Smooth muscle cell (in vitro differentiated cells): ENCODE measurements around the gene SPSB2. TPM values are rescaled to one million over a fixed set of nuclear protein-coding genes. Genes with fewer than 3 reads are reported as not detected.

Experiments
- DNase-seq: peaks from one replicate; lab custom pipeline; 2025; ENCODE audit not compliant: unreplicated experiment; lab: John Stamatoyannopoulos, UW
- H2AFZ ChIP-seq: fragments of 200-600 bp; sonication (generic); 2 replicates; pipeline ENCODE4 v1.6.0; 2016; ENCODE audit warnings: antibody characterized with exemption, low read depth, mild to moderate bottlenecking
- H3F3A ChIP-seq: fragments of 200-600 bp; sonication (generic); 2 replicates; pipeline ENCODE4 v1.6.0; 2017; ENCODE audit warnings: antibody characterized with exemption, low read depth
- H3K27ac ChIP-seq: fragments of 200-600 bp; sonication (generic); 2 replicates; pipeline ENCODE4 v1.5.1; 2016; ENCODE audit warnings: low read depth, mild to moderate bottlenecking
- H3K27me3 ChIP-seq: fragments of 200-600 bp; sonication (generic); 2 replicates; pipeline ENCODE4 v1.6.1; 2016; ENCODE audit warnings: low read depth, mild to moderate bottlenecking
- H3K36me3 ChIP-seq: fragments of 200-600 bp; sonication (generic); 2 replicates; pipeline ENCODE4 v1.5.1; 2016; ENCODE audit warnings: low read depth
- H3K4me1 ChIP-seq: fragments of 200-600 bp; sonication (generic); 2 replicates; pipeline ENCODE4 v1.5.1; 2016; ENCODE audit warnings: low read depth
- H3K4me2 ChIP-seq: fragments of 200-600 bp; sonication (generic); 2 replicates; pipeline ENCODE4 v1.6.0; 2016; ENCODE audit warnings: mild to moderate bottlenecking
- H3K4me3 ChIP-seq: fragments of 200-600 bp; sonication (generic); 2 replicates; pipeline ENCODE4 v1.5.1; 2016; ENCODE audit warnings: mild to moderate bottlenecking
- H3K79me2 ChIP-seq: fragments of 200-600 bp; sonication (generic); 2 replicates; pipeline ENCODE4 v1.6.0; 2016; ENCODE audit warnings: low read depth, mild to moderate bottlenecking
- H3K9ac ChIP-seq: fragments of 200-600 bp; sonication (generic); 2 replicates; pipeline ENCODE4 v1.6.0; 2016; ENCODE audit warnings: low read depth
- H3K9me3 ChIP-seq: fragments of 200-600 bp; sonication (generic); replicated peaks from 2 replicates; pipeline ENCODE4 v1.5.1; 2016; ENCODE audit warnings: low read depth
- H4K20me1 ChIP-seq: fragments of 200-600 bp; sonication (generic); 2 replicates; pipeline ENCODE4 v1.6.0; 2016; ENCODE audit warnings: low read depth
- WGBS: methylation state at CpG from one replicate; pipeline ENCODE4 v1.1.7; 2016; ENCODE audit warnings: low lambda C conversion rate; 5-methylcytosine and 5-hydroxymethylcytosine counted together
- polyA plus RNA-seq: library from polyadenylated mRNA; unstranded; fragments of >200 nt; fragmentation: Nextera tagmentation; extraction: Ambion mirVana; gene quantifications from 2 replicates; pipeline ENCODE4 v1.2.1, GENCODE V29; 2016
- total RNA-seq: library from RNA; depleted of rRNA; stranded (reverse); fragments of >200 nt; gene quantifications from 2 replicates; pipeline ENCODE4 v1.2.3, GENCODE V29; 2014
- TF ChIP-seq, protein P1 (sequence below): fragments of 200-600 bp; sonication (generic); IDR thresholded peaks from 2 replicates; pipeline ENCODE4 v1.5.1; 2017; ENCODE audit warnings: borderline replicate concordance, mild to moderate bottlenecking, antibody characterized with exemption; ENCODE audit not compliant: insufficient read depth, poor library complexity, severe bottlenecking

Gene SPSB2
- total and polyA plus RNA-seq, 2 experiments from 2014 or later, result 2.5 to 5.9 TPM

DNA sequence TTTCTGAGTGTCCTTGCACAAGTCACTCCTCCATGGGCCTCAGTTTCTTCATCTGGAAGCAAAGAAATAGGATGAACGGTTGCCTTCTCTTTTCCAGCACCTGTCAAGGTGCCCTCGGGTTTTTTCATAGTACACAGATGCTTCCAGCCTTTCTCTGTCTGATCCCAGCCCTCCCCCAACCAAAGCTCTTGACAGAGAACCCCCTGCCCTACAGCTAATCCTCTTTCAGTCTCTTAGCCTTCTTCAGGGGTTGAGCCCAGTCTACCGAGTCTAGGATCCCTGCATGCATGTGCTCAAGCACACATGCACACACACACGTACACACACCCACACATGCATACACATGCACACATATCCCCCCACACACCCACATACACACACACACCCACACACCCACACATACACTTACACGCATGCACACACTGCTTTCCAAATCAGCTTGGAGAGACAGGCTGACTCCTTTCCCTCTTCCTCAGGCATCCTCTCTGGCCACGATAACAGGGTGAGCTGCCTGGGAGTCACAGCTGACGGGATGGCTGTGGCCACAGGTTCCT is 26.7 kb downstream of the SPSB2 start:
- H3F3A ChIP-seq, result peaks cover 7% of the 10 kb centered on the region
- H3K4me3 ChIP-seq, result no peak overlapping the region
- no peak overlapping the region for H3K27ac ChIP-seq
- no peaks in the 10 kb centered on the region for H3K9me3 ChIP-seq
- H3K79me2 ChIP-seq, result no peaks in the 10 kb centered on the region
- no peaks in the 10 kb centered on the region for H3K36me3 ChIP-seq
- H2AFZ ChIP-seq, result no peak overlapping the region
- no peaks in the 10 kb centered on the region for H4K20me1 ChIP-seq
- H3K4me2 ChIP-seq, result no peak overlapping the region
- DNase-seq, result no peak
- TF ChIP-seq, protein P1, sequence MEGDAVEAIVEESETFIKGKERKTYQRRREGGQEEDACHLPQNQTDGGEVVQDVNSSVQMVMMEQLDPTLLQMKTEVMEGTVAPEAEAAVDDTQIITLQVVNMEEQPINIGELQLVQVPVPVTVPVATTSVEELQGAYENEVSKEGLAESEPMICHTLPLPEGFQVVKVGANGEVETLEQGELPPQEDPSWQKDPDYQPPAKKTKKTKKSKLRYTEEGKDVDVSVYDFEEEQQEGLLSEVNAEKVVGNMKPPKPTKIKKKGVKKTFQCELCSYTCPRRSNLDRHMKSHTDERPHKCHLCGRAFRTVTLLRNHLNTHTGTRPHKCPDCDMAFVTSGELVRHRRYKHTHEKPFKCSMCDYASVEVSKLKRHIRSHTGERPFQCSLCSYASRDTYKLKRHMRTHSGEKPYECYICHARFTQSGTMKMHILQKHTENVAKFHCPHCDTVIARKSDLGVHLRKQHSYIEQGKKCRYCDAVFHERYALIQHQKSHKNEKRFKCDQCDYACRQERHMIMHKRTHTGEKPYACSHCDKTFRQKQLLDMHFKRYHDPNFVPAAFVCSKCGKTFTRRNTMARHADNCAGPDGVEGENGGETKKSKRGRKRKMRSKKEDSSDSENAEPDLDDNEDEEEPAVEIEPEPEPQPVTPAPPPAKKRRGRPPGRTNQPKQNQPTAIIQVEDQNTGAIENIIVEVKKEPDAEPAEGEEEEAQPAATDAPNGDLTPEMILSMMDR, result no peak
- no peak overlapping the region for H3K9ac ChIP-seq
- WGBS, result 98% methylated on average over 7 of the region's 7 CpGs
- no peaks in the 10 kb centered on the region for H3K27me3 ChIP-seq
- H3K4me1 ChIP-seq, result no peaks in the 10 kb centered on the region

DNA sequence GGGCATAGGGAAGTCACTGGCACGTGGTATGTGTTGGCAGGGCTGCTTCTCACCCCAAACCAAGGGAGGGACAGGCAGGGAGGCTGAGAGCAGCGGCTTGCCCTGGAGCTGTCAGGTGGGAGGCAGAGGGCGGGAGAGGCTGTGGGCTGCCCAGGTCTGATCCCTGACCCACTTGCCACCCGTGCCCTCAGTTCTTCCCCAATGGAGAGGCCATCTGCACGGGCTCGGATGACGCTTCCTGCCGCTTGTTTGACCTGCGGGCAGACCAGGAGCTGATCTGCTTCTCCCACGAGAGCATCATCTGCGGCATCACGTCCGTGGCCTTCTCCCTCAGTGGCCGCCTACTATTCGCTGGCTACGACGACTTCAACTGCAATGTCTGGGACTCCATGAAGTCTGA is 27.7 kb downstream of the SPSB2 start:
- Histone ChIP-seq H3K4me3 (no peak overlapping the region), H3K4me1 (peaks cover under 1% of the 10 kb centered on the region), H3K36me3 (no peaks in the 10 kb centered on the region), H3K27me3 (no peaks in the 10 kb centered on the region), H3K79me2 (no peaks in the 10 kb centered on the region), H4K20me1 (no peaks in the 10 kb centered on the region), H3K9me3 (no peaks in the 10 kb centered on the region), H3K27ac (no peak overlapping the region), H3K9ac (no peak overlapping the region), H3K4me2 (no peak overlapping the region), H2AFZ (no peak overlapping the region), H3F3A (peaks cover 3% of the 10 kb centered on the region)
- WGBS, result 98% methylated on average over 17 of the region's 17 CpGs
- TF ChIP-seq, protein P1, result no peak
- no peak for DNase-seq

DNA sequence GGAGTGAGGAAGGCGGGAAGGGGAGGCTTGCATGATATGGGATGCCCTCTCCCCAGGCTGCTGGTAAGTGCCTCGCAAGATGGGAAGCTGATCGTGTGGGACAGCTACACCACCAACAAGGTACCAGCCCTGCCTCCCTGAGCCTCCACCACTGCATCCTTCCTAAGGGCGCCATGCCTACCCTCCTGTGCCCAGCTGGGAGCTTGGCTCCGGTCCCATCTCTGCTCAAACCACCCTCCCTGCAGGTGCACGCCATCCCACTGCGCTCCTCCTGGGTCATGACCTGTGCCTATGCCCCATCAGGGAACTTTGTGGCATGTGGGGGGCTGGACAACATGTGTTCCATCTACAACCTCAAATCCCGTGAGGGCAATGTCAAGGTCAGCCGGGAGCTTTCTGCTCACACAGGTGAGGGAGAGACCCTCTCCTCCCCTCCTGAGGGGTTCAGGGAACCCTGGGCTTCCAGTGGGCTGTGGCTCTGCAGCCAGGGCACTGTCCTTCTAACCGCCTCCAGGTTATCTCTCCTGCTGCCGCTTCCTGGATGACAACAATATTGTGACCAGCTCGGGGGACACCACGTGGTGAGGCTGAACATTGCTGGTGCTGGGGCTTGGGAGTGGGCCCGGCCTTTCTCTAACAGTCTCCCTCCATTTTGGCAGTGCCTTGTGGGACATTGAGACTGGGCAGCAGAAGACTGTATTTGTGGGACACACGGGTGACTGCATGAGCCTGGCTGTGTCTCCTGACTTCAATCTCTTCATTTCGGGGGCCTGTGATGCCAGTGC is 29.8 kb downstream of the SPSB2 start:
- DNase-seq, result no peak
- TF ChIP-seq, protein P1, result no peak
- no peaks in the 10 kb centered on the region for H3K79me2 ChIP-seq
- no peak overlapping the region for H3K4me3 ChIP-seq
- H3K36me3 ChIP-seq, result no peaks in the 10 kb centered on the region
- no peaks in the 10 kb centered on the region for H3K9me3 ChIP-seq
- H3K4me2 ChIP-seq, result no peak overlapping the region
- H3K27ac ChIP-seq, result no peak overlapping the region
- H4K20me1 ChIP-seq, result peaks cover 6% of the 10 kb centered on the region
- 76% methylated on average over 16 of the region's 16 CpGs for WGBS
- no peak overlapping the region for H2AFZ ChIP-seq
- H3K9ac ChIP-seq, result no peak overlapping the region
- peaks cover 11% of the 10 kb centered on the region for H3K4me1 ChIP-seq
- no peaks in the 10 kb centered on the region for H3K27me3 ChIP-seq
- H3F3A ChIP-seq, result no peaks in the 10 kb centered on the region
